ENCODE data around the gene AADACL4. TPM values are rescaled to one million over a fixed set of nuclear protein-coding genes. Genes with fewer than 3 reads are reported as not detected.
A peak's percentile ranks its signal among the peaks of the same experiment; 100 is the strongest.

The AADACL4 gene
- polyA plus RNA-seq, 1 experiment = not detected

DNA sequence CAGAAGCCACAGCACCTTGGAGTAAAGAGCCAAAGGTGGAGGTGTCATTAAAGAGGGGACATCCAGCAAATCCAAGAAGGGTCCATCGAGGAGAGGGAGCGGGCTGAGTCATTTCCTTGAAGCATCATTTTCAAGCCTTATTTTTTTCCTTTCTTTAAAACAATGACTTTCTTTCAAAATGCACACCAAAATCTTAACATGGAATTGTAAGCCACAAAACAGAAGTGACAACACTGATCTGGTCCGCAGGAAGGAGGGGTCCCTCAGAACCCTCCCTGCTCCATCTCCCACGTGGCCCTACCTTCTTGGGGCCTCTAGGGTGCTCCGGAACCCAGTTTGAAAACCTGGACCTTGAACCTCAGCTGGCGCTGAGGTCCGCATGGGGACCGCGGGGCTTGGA lies 40.7 kb upstream of the AADACL4 start:
- H3K27ac ChIP-seq (ENCODE audit: low read depth, low read length) = no peak overlapping the region
- H3K27me3 ChIP-seq (ENCODE audit: control insufficient read depth, insufficient read depth, low read length) = no peaks in the 10 kb centered on the region
- ChIA-PET POLR2A (no interaction called here), CTCF (interaction anchor here (2.5 kb wide), 1 partner anchor 16 kb away, joined by 8 read pairs; no protein-coding TSS in a partner anchor)
- TF ChIP-seq CTCF (IDR thresholded peaks at IDR 0.05; ENCODE audit: low read depth, low read length) = no peak
- no peaks in the 10 kb centered on the region for H3K9me3 ChIP-seq (ENCODE audit: control insufficient read depth, insufficient read depth, low read length)
- no peak overlapping the region for H3K4me3 ChIP-seq (ENCODE audit: low read depth, low read length)
- DNase-seq (ENCODE audit: low read depth, low spot score) = no peak

GRCh38 chr1:12604114-12604874 lies 39.6 kb upstream of the AADACL4 start:
- TF ChIP-seq CTCF (IDR thresholded peaks at IDR 0.05; ENCODE audit: low read depth, low read length) = no peak
- ChIA-PET POLR2A (interaction anchor here (0.6 to 1.3 kb wide), 4 partner anchors 8 to 126 kb away, joined by 3 to 10 read pairs (median 6); no protein-coding TSS in a partner anchor), CTCF (interaction anchor here (0.7 kb wide), 1 partner anchor 1470 kb away, joined by 7 read pairs; no protein-coding TSS in a partner anchor)
- Histone ChIP-seq H3K27me3 (ENCODE audit: control insufficient read depth, insufficient read depth, low read length) (no peaks in the 10 kb centered on the region), H3K27ac (ENCODE audit: low read depth, low read length) (peak overlapping the region; percentile 42), H3K4me3 (ENCODE audit: low read depth, low read length) (no peak overlapping the region), H3K9me3 (ENCODE audit: control insufficient read depth, insufficient read depth, low read length) (no peaks in the 10 kb centered on the region; the same call in 1 of the 2 replicates)
- peak; percentile 90 for DNase-seq (ENCODE audit: low read depth, low spot score)

- ChIA-PET POLR2A (interaction anchor here (0.7 to 1.3 kb wide), 3 partner anchors 9 to 126 kb away, joined by 6 to 10 read pairs (median 6); no protein-coding TSS in a partner anchor), CTCF (interaction anchor here (0.7 kb wide), 1 partner anchor 1470 kb away, joined by 7 read pairs; no protein-coding TSS in a partner anchor)
- TF ChIP-seq CTCF (IDR thresholded peaks at IDR 0.05; ENCODE audit: low read depth, low read length) = no peak
- Histone ChIP-seq H3K9me3 (ENCODE audit: control insufficient read depth, insufficient read depth, low read length) (no peaks in the 10 kb centered on the region; the same call in 1 of the 2 replicates), H3K4me3 (ENCODE audit: low read depth, low read length) (no peak overlapping the region), H3K27me3 (ENCODE audit: control insufficient read depth, insufficient read depth, low read length) (no peaks in the 10 kb centered on the region), H3K27ac (ENCODE audit: low read depth, low read length) (no peak overlapping the region)
- no peak for DNase-seq (ENCODE audit: low read depth, low spot score)
Measured at GRCh38 chr1:12604986-12605385, 38.9 kb upstream of the AADACL4 start.

DNA sequence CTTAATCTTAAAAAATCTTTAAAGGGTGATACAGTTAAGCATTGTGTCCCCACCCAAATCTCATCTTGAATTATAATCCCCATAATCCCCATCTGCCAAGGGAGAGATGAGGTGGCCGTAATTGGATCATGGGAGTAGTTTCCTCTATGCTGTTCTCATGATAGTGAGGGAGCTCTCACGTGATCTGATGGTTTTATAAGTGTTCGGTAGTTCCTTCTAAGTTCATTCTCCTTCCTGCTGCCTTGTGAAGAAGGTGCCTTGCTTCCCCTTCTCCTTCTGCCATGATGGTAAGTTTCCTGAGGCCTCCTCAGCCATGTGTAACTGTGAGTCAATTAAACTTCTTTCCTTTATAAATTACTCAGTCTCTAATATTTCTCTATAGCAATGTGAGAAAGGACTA lies 36.6 kb upstream of the AADACL4 start:
- no peaks in the 10 kb centered on the region; the same call in 1 of the 2 replicates for H3K9me3 ChIP-seq (ENCODE audit: control insufficient read depth, insufficient read depth, low read length)
- no peak overlapping the region for H3K4me3 ChIP-seq (ENCODE audit: low read depth, low read length)
- ChIA-PET CTCF (no interaction called here), POLR2A (no interaction called here)
- no peak for DNase-seq (ENCODE audit: low read depth, low spot score)
- no peaks in the 10 kb centered on the region for H3K27me3 ChIP-seq (ENCODE audit: control insufficient read depth, insufficient read depth, low read length)
- no peak for TF ChIP-seq CTCF (IDR thresholded peaks at IDR 0.05; ENCODE audit: low read depth, low read length)
- H3K27ac ChIP-seq (ENCODE audit: low read depth, low read length) = no peak overlapping the region

DNA sequence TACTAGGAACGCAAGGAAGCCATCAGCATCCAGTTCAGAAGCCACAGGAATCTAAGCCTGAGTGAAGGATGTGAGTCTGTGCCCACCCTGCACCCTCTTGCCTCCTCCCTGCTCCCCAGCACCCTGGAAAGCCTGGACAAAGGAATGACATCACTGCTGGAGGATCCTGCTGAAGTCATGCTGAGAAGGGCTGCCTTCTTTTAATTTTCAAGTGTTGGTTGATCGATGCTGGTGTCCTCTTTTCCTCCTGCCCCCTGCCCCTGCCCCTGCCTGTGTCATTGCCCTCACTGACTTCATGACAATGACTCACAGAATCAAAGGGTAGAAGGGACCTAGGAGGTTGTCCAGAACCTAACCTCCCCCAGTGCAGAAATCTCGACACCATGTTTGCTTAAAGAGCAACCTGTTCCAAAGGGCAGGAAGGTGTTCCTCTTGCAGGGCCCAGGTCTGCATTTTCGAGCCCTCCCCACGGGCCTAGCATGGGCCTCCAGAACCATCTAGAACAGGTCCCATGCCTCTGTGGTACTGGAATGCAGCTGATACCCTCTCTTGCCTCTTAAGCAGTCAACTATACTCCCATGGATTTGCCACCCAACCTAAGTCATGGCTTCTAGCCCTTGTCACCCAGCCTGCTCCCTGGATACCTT lies 35.5 kb upstream of the AADACL4 start:
- Histone ChIP-seq H3K9me3 (ENCODE audit: control insufficient read depth, insufficient read depth, low read length) (no peaks in the 10 kb centered on the region; the same call in 1 of the 2 replicates), H3K4me3 (ENCODE audit: low read depth, low read length) (no peak overlapping the region), H3K27ac (ENCODE audit: low read depth, low read length) (no peak overlapping the region), H3K27me3 (ENCODE audit: control insufficient read depth, insufficient read depth, low read length) (no peaks in the 10 kb centered on the region)
- no peak for DNase-seq (ENCODE audit: low read depth, low spot score)
- no peak for TF ChIP-seq CTCF (IDR thresholded peaks at IDR 0.05; ENCODE audit: low read depth, low read length)
- ChIA-PET POLR2A (no interaction called here), CTCF (no interaction called here)
